HG03575 (cell line): ENCODE results near the gene NTF4.
"Not testable (repeated sequence)": the region's sequence is repeated elsewhere in the genome, so short reads cannot be mapped to it uniquely, and the experiment has no call there.

ENCODE experiments used
- ATAC-seq: cut with Tn5 transposase; IDR thresholded peaks from one replicate; pipeline ENCODE4 v1.9.1; 2021; ENCODE audit not compliant: unreplicated experiment, insufficient number of reproducible peaks, low FRiP score; ENCODE audit errors: extremely low read depth

Gene NTF4

GRCh38 chr19:49094505-49095482, 30.2 kb upstream of the NTF4 start:
- ATAC-seq: no peak

GRCh38 chr19:49092686-49093085, 28.1 kb upstream of the NTF4 start:
- ATAC-seq: no peak

DNA sequence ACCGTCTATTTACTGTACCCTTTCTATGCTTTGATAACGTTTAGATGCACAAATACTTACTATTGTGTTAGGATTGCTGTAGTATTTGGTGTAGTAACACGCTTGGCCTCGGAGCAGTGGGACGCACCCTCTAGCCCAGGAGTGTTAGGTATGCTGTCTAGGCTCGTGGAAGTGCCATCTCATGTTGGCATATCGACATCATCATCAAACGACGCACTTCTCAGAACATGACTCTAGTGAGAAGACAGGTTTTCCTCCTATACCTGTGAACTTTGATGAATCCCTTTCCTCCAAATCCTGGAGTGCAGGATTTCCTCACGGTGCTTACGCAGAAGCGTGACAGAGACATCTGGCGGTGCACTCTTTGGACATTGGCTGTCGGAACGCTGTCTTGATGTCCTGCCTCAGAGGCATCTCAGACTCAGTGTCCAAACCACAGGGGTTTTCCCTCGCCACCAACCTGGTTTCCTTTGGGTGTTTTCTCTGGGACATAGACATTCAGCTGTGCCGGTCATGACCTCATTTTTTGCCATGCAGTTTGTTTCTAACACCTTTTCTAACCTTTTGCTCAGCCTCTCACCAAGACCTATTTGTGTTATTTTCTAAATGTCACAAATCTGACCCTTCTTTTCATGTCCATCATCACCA, 26.9 kb upstream of the NTF4 start:
- no peak for ATAC-seq

DNA sequence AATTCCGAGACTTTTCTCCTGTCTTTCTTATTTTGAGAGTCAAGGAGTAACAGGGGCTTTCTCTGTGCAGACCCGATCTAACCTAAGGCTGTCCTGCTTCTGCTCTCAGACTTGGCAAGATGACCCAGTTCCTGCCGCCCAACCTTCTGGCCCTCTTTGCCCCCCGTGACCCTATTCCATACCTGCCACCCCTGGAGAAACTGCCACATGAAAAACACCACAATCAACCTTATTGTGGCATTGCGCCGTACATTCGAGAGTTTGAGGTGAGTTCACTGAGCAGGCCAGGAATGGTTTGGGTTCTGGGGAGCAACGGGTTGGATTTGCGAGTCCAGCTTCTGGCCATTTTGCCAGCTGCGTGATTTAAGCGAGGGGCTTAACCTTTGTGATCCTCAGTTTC, 21.7 kb upstream of the NTF4 start:
- no peak for ATAC-seq

GRCh38 chr19:49085868-49086232, 21.2 kb upstream of the NTF4 start:
- no peak for ATAC-seq

DNA sequence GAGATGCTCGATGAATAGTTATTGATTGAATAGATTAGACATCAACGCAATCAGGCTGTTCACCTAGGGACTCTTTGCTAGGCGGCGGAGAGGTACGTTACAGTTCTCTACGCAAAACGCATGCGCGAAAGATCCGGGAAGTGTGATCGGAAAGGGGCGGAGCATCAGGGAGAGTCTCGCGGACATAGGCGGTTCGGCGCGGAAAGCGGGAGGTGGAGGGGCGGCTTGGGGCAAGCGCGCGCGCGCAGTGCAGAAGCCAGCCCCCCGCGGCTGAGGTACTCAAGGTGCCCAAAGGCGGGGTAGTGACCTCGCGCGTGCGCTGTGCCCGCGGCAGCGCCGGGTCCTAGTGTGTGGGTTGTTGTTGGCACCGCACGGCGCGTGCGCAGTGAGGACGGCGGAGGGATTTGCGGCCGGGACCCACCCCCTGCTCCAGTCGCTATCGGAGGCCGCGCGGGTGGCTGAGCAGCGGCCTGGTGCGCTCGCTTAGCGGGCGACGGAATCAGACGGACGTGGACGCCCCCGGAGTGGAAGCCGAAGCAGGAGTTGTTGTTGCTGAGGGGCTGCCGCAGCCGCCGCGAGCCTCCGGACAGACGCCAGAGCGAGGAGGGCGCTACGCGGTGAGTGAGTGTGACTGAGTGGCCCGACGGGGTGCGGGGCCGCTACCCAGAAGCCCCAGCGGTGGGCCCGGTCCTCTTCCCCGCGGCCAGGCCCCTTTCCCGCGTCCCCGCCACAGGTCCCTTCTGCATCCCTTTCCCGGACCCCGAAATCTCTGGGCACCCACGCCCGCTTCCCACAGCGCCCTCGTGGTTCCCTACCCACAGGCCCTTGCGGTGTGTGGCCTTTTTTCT, 20.6 kb upstream of the NTF4 start, which contains the start of gene SNRNP70:
TSS of gene SNRNP70 (plus strand) at position 432 of the 848 bp plus-strand sequence. CDS start 964 bp downstream, outside the sequence.
- peak; percentile 52 for ATAC-seq

DNA sequence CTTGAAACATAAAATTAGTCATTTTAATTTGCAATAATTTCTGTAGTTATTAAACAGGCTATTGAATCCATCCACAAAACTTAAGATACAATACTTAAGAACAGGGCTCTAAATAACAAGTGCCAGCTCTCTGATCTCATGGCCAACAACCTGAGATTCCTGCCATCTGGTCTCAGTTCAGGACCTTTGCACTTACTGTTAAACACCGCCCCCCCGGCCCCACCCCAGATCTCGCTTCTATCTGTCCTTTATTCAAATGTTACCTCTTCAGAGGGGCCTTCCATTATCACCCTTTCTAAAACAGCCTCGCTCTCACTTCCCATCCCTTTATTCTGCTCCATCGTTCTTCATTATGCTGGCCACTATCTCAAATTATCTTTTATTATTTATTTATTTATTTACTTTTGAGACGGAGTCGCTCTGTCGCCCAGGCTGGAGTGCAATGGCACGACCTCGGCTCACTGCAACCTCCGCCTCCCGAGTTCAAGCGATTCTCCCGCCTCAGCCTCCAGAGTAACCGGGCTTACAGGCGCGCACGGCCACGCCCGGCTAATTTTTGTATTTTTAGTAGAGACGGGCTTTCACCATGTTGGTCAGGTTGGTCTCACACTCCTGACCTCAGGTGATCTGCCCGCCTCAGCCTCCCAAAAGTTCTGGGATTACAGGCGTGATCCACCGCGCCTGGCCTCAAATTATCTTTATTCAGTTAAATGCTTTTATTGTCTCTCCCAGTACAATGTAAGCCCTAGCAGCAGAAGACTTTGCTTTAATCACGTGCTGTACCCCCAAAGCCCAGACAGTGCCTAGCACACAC, 19.8 kb upstream of the NTF4 start:
- ATAC-seq: no peak

- no peak for ATAC-seq
These were observed 16.7 kb upstream of the NTF4 start for GRCh38 chr19:49081273-49081672.

- no peak for ATAC-seq
These were observed 15.8 kb upstream of the NTF4 start for GRCh38 chr19:49080392-49080791.

DNA sequence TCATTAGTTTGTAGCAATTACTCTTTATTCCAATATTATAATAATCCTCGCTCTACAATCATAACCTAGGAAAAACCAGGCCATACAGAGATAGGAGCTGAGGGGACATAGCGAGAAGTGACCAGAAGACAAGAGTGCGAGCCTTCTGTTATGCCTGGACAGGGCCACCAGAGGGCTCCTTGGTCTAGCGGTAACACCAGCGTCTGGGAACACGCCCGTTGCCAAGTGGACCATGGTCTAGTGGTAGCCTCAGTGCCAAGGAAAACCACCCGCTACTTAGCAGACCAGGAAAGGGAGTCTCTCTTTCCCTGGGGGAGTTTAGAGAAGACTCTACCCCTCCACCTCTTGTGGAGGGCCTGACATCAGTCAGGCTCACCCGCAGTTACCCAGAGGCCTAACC, 10.3 kb upstream of the NTF4 start:
- not testable (repeated sequence) for ATAC-seq

GRCh38 chr19:49073514-49074378, 9.1 kb upstream of the NTF4 start:
- ATAC-seq: no peak

- no peak for ATAC-seq
These were observed 7.4 kb upstream of the NTF4 start for GRCh38 chr19:49071860-49072547.

DNA sequence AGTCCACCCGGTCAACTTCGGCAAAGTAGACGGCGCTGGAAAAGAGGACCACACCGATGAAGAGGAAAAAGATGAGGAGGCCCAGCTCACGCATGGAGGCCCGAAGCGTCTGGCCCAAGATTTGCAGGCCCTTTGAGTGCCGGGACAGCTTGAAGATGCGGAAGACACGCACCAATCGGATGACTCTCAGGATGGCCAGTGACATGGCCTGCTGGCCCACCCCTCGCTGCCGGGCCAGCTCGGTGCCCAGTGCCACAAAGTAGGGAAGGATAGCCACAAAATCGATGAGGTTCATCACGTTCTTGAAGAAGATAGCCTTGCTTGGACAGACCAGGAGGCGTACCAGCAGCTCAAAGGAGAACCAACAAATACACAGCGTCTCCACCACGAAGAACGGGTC, 5.8 kb upstream of the NTF4 start:
- ATAC-seq: no peak

GRCh38 chr19:49069026-49069425, 4.4 kb upstream of the NTF4 start:
- ATAC-seq: no peak

DNA sequence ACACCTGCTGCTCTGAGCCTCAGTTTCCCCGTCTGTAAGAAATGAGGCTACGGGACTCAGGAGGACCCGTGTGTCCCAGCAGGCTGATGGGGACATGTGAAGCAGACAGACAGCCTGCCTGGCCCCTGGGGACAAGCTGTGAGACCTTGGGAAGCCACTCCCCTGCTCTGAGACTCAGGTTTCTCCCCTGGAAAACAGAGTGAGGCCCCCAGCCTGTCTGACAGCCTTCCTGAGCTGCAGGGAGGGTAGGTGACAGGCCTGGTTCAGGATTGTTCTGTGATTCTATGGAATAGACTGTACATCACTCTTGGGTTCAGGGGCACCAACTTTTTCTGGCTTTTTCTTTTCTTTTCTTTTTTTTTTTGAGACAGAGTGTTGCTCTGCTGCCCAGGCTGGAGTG, 2.9 kb upstream of the NTF4 start:
- ATAC-seq: no peak

GRCh38 chr19:49065905-49066512, 1.4 kb upstream of the NTF4 start:
- no peak for ATAC-seq
